Measurements from ENCODE around the gene OSBPL2.
A peak's percentile ranks its signal among the peaks of the same experiment; 100 is the strongest.

Gene OSBPL2

DNA sequence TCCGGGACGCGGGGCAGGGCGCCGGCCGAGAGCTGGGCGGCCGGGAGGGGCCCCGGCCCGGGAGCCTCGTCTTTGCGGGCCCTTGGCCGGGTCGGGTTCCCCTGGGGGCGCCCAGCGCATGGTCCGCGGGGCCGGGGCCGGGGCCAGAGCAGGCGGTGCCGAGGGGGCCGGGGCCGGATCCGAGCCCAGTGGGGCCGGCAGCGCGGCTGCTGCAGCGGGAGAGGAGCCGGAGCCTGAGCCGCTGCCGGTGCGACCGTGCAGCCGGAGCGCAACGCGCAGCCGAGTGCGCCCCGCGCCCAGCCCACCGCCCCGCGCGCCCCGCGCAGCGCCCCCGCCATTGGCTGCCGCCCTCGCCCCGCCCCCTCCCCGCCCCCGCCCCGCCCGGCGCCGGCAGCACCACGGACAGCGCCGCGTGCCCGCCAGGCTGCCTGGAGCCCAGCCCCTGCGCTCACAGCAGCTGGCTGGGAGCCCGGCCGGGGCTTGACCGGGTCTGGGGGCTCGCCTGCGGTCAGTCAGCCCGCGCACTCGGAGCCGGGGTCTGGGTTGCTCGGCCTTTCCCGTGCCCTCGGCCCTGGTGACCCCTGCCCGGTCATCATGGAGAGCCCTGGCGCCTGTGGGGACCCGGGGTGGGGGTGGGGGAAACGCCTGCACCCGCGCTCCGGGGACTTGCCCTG, 18.2 kb upstream of the OSBPL2 start, which contains the start of gene HRH3:
TSS of gene HRH3 (minus strand) at position 287 of the 674 bp plus-strand sequence. CDS start 308 bp downstream, outside the sequence.
- no peak for DNase-seq (ENCODE audit: low read depth, low spot score)
- no peak within 1 kb of the TSS for H3K27ac ChIP-seq

DNA sequence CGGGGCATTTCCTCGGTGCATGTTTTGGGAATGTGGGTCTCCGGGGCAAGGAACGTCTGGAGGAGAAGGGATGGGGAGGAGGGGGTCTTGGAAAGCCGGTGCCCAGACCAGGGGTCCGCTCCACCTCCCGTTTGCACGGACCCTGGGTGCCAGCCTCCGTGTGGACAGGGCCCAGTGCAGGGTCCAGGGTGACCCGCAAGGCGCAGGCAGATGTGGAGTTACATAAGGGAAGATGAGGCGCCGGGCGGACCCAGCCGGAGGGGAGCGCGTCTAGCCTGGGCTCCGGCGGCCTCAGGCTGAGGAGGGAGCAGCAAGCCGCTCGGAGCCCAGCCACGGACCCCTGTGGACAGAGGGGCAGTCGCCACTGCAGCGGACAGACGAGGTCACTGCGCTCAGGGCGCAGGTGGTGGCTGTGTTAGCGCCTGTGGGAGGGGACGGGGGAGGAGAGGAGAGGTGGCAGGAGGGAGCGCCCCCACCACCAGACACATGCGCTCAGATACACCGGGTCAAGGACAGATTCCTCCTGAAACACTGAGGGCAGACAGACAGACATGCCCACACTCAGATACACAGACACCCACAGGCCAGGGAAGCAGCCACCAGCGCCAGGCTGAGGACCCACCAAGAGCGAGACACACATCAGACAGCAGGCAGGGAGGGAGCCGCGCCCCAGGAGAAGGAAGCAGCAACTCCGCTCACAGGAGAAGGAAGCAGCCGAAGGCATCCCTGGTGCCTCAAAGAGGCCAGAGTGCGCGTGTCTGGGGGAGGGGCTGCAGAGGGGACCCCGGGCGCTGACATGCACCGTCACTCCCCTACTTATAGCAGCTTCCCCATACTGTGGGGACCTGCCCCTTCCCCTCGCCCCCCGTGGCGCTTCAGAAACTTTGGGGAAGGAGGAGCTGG, 17.4 kb upstream of the OSBPL2 start:
- H3K27ac ChIP-seq = no peak overlapping the region
- DNase-seq (ENCODE audit: low read depth, low spot score) = no peak

DNA sequence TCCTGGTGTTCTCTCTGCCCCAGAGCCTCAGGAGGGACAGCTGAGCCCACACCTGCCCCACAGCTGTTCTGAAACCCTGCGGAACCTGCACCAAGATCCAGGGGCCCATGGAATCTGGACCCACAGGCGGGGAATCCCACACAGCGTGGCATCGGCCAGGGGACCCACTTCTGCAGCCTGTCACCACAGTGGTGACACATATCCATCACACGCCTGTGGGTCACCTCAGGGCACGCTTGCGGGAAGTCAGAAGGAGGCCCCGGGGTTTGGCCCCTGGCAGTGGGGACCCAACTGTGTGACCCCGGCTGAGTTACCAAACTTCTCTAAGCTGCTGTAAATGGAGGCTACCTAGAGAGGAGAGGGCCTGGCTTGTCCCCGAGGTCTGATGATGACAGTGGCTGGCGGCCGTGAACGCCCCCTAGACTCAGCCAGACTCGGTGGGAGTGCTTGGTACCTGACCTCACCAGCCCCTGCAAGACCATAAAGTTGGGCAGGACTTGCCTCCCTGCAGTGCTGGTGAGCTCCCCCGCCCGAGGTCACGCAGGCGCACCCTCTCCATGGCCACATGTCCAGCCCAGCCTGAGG, 16.0 kb upstream of the OSBPL2 start:
- DNase-seq (ENCODE audit: low read depth, low spot score) = no peak
- H3K27ac ChIP-seq = no peak overlapping the region

DNA sequence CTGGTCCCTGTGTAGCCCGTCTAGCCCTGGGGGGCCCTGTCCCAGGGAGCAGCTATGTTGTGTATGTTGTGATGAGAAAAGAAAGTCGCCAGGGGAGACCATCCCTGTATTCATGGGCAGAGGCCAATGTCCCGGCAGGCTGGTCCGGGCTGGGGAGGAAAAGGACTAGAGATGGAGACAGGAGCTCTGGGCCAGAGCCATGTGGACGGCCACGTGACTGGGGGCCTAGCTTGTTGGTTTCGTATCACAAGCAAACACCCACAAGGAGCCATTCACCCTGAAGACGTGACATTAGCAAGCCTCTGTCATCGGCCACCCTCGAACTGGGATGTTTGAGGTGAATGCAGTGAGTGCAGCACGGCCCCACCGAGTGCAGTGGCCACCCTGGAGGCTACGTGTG, 15.3 kb upstream of the OSBPL2 start:
- no peak for DNase-seq (ENCODE audit: low read depth, low spot score)
- H3K27ac ChIP-seq = no peak overlapping the region

DNA sequence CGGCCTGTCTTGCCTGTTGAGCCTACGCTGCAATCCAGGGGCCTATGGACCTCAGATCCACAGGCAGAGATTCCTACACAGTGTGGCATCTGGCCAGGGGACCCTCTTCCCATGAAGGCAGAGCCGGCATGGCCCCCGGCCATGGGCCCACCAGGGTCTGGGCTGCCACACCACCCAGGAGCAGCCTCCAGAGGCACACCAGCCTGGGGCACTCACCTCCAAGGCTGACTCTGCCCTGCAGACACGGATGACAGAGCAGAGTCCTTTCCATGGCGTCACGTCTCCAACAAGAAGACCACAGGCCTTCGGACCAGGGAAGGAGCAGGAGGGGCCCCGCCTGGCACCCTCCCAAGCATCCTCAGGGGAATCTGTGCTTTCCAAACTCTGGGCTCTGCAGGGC, 14.8 kb upstream of the OSBPL2 start:
- DNase-seq (ENCODE audit: low read depth, low spot score) = no peak
- no peak overlapping the region for H3K27ac ChIP-seq

DNA sequence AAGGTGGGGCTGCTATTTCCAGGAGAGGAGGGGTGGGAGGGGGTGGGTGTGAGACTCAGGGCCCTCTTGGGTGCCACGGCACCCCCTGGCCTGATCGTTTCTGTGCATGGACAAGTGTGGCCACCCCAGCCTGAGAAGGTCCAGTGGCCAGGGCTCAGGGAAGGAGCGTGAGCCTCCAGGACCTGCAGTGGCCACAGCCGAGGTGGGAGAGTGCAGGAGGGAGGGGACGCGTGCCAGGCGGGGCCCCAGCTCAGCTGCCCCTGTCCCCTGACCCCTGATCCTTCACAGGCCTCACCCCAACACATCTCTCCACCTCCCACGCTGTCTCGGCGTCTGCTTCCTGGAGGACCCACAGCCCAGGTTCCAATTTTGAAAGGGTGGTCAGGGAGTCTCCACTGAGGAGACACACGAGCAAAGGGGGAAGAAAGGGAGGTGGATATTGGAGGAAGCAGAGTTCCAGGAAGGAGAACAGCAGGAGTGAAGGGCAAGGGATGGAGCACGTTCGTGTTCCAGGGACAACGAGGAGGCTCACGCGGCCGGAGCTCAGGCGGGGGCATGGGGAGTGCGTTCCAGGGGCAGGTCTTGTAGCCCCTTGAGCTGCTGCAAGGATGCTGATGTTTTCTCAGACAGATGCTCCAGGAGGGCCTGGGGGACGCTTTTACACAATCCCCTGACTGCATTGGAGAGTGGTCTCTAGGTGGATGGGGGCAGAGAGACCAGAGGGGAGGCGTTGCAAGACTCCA, 14.0 kb upstream of the OSBPL2 start:
- DNase-seq (ENCODE audit: low read depth, low spot score) = no peak
- no peak overlapping the region for H3K27ac ChIP-seq

DNA sequence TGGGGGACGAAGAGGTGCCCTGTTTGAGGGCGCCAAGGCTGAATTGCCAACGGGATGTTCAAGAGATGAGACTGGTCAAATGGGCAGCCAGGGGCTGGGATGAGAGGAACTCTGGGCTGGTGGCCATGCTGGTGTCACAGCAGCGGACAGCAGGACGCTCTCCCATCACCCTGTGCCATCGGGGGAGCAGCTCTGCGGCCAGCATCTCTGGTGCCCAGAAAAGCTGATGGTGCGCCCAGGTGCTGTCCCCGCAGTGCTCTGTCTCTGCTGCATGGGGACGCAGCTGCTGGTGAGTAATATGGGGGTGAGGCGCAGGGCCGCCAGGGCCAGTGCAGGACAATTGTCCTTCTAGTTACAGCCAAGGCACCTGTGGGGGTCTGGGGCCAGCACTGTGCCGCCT, 13.3 kb upstream of the OSBPL2 start:
- DNase-seq (ENCODE audit: low read depth, low spot score) = no peak
- no peak overlapping the region for H3K27ac ChIP-seq

DNA sequence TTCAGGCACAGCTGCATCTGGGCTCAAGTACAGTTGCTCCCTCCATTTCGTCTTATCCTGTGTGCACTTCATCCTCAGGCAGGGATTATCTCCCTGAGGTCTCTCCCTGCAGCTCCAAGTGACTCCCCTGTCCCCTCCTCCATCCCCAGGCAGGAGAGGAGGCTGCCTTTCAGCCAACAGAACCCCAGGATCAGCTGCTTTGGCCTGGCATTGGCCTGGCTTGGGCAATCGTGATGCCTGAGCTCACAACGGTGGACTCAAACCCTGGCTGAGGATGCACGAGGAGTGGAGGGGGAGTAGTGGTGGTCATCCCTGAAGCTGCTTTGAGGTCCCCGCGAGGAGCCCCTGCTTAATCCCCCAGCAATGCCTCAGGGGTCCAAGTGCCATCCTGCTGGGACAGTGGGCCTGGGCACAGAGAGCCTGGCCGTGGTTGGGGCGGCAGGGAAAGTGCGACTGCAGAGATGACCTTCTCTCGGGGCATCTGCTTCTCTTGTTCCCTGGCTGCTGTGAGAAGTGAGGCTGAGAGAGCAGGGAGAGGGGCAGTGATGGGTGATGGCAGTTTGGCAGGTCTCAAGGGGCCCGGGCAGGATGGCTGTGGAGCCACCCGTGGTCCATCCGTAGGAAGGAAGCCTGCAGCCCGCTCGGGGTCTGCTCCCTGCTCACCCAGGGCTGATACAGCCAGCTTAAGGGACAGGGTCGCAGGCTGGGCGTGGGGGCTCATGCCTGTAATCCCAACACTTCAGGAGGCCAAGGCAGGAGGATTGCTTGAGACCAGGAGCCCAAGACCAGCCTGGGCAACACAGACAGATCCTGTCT, 12.3 kb upstream of the OSBPL2 start:
- H3K27ac ChIP-seq = no peak overlapping the region
- DNase-seq (ENCODE audit: low read depth, low spot score) = no peak

DNA sequence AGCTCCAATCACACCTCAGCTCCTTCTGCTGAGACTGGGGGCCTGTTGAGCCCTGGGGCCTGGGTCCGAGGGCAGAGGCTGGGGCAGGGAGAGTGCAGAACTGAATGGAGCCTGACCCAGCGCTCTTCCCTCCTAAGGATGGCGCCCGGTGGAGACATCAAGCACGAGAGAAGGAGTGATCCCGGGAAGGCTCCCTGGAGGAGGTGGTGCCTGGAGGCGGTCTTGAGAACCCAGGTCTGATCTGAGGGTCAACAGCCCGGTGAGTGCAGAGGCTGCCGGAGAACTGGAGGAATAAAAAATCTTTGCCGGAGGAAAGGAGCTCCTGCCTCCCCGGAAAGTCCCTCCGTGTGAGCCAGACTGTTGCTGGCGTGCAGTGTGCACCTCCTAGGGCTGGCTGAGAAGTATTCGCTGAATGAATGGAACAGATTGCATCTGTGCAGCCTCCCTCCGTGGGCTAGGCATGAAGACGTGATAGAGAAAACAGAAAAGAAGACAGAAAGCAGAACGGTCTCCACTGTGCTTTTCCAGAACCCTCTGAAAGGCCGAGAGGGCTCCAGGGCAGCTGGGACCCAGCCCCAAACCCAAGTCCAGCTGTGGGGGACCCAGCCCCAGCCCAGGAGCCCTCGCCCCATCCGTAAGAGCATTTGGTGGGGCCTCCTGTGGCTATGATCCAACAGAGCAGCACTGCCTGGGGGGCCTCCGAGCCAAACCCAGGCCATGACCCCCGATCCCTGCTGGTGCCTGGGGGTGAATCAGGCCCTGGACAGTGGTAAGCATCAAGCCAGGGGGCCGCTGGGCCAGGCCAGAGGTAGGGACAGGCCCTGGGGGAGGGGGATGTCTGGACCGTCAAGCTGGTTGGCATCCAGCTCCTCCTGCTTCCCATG, 11.4 kb upstream of the OSBPL2 start:
- DNase-seq (ENCODE audit: low read depth, low spot score) = no peak
- no peak overlapping the region for H3K27ac ChIP-seq

DNA sequence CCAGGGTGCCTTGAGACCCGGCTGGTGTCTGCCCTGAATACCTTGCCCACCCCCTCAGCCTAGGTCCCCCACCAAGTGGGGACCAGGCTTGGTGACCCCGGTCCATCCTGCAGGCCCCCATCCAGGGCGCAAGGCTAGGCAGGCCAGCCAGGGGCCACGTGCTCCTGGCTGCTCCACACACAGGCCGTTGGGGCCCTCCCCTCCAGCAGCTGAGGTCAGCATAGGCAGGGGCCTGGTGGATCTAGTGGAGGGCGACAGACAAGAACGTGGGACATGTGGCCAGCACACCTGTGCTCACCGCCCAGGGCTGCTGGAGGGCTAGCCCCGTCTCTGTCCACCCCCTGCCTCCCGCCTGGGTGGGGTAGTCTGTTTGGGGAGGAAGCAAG, 10.7 kb upstream of the OSBPL2 start:
- H3K27ac ChIP-seq = no peak overlapping the region
- no peak for DNase-seq (ENCODE audit: low read depth, low spot score)

DNA sequence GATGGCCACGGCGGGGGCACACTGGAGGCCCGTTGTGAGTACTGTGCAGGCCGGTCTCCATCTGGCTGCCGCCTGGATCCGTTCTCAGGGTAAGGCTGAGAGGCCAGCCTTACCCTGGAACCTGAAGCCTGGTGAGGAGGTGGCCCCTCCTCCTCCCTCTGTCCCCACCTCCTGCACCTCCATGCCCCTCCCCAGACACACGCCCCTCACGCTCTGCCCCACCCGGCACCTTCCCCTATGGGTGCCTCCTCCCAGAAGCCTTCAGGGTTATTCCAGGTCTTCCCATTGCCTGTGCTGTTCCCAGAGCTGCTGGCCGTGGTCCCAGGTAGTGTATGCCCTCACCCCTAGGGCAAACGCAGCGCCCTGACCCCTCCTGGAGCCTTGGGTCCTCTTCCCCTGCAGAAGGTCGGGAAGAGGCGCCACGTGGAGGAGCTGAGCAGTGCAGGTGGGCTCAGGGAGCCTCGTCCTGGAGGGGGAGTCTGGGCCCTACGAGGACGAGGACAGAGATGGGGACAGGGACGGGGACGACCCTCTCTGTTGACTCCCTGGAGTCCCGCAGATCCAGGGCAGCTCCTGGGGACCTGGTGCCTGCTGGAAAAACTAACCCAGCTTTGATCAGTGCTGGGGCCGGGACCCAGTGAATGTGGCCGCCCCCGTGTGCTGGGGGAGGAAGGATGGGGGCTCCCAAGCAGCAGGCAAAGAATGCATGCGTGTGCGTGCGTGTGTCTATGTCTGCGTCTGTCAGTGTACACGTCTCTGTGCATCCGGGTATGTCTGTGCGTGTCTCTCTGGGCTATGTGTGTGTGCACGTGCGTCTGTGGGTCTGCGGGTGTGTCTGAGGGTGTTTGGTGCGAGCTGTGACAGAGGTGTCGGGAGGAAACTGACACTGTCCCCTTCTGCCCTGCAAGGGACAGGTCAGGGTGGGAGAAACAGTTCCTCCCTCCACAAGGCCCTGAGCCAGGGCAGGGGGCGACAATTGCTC, 10.1 kb upstream of the OSBPL2 start:
- no peak for DNase-seq (ENCODE audit: low read depth, low spot score)
- H3K27ac ChIP-seq = no peak overlapping the region

DNA sequence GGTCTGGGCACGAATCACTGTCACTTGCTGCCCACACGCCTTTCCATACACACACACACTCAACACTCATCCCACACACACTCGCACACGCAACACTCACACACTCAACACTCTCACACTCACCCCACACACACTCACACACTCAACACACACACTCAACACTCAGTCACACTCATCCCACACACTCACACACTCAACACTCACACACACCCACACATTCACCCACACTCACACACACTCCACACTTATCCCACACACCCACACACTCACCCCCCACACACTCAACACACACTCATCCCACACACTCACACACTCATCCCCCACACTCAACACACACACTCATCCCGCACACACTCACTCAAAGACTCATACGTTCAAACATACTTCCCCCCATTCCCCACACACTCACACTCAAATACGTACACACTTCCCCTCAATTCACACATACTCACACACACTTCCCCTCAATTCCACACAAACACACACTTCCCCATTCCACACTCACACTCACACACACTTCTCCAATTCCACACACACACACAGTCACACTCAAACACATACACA, 9.3 kb upstream of the OSBPL2 start:
- DNase-seq (ENCODE audit: low read depth, low spot score) = no peak

DNA sequence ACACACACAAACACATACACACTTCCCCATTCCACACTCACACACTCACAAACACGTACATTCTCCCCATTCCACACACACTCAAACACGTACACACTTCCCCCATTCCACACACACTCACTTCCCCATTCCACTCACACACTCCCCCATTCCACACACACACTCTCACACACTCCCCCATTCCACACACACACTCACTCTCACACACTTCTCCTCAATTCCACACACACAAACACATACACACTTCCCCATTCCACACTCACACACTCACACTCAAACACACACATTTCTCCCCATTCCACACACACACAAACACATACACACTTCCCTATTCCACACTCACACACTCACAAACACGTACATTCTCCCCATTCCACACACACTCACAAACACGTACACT, 8.7 kb upstream of the OSBPL2 start:
- no peak for DNase-seq (ENCODE audit: low read depth, low spot score)
- H3K27ac ChIP-seq = no peak overlapping the region

More for the DNA sequence above, 9.3 kb upstream of the OSBPL2 start:
- H3K27ac ChIP-seq = no peak overlapping the region

DNA sequence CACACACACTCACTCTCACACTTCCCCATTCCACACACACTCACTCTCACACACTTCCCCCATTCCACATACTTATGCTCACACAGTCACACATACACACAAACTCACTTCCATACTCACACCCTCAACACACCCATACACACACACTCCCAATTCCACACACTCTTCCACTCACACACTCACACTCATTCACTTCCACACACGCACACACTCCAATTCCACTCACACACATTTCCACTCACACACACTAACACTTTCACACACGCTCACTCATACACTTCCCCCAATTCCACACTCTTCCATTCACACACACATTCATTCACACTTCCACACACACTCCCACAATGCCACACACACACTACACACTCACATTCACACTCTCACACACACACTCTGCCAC, 8.0 kb upstream of the OSBPL2 start:
- no peak for DNase-seq (ENCODE audit: low read depth, low spot score)
- H3K27ac ChIP-seq = no peak overlapping the region

DNA sequence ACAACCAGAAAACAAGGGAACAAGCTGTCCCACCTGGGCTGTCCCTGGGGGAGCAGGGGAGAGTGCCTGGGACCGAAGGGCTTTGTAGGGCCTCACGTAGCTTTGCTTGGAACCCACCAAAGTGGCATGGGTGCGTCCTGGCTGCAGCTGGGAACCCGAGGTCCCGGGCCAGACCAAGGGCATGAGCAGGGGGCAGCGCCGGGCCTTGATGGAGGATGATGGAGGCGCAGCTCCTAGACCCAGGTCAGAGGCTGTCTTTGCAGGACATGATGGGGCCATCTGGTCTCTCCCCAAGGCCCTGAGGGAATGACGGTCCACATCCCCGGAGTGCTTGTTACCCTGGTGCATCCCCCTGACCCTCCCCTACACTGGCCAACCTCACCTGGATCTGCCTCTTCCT, 7.6 kb upstream of the OSBPL2 start:
- H3K27ac ChIP-seq = no peak overlapping the region
- DNase-seq (ENCODE audit: low read depth, low spot score) = no peak

DNA sequence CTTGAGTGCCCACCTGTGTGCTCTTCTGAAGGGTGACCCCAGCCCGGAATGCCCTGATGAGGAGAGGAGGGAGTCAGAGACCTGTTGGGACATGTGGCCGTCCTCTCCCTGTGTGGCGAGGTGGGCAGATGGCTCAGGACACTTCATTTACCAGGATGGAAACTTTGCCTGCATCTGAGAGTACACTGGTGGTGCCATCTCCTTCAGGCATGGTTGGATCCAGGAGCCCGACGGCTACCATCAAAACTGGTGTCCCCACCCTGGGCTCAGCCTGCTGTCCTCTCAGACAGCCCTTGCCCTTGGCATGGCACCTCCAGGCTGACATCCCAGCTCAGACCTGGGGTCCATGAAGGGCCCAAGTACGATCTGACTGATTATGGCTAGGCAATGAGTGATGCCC, 7.0 kb upstream of the OSBPL2 start:
- no peak for DNase-seq (ENCODE audit: low read depth, low spot score)
- no peak overlapping the region for H3K27ac ChIP-seq

DNA sequence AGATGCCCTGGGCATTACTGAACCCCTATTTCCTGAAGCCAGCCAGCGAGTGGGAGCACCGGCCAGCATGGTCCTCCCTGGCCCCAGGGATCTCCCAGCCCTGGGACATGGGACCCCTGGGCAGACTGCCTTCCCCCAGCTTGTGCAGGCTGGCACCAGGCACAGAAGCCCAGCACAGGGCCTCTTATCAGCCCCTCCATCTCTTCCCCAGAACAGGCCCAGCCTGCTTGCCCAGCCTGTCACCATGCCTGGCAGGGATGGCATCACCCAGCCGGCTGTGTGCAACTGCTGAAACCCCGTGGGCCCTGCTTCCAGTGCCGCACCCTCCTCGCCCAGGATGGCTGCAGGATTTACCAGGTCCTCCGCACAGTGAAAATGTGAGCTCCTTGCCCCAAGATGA, 6.1 kb upstream of the OSBPL2 start:
- peak; percentile 39 for DNase-seq (ENCODE audit: low read depth, low spot score)
- H3K27ac ChIP-seq = no peak overlapping the region

All from epithelial cell of prostate (primary cell).